Measurements from ENCODE around the gene PPID.

- TF ChIP-seq CTCF (IDR thresholded peaks at IDR 0.05; ENCODE audit: poor library complexity, severe bottlenecking), result no peak
- TF ChIP-seq MXI1 (conservative IDR thresholded peaks at IDR 0.05; ENCODE audit: poor library complexity, severe bottlenecking), result no peak
- TF ChIP-seq RAD21 (conservative IDR thresholded peaks at IDR 0.05), result no peak
Observed at GRCh38 chr4:158710814-158711213, 12.4 kb downstream of the PPID start.

Measured in neural cell (in vitro differentiated cells).